Measurements from ENCODE around the gene KLHL5. TPM values are rescaled to one million over a fixed set of nuclear protein-coding genes. Genes with fewer than 3 reads are reported as not detected.

KLHL5 gene
- total and polyA plus RNA-seq, 2 donors (not counting 1 experiment from before 2014, with no cell fraction given), result 22.6 to 90.0 TPM

- CTCF ChIA-PET, result no interaction called here
- peak overlapping the region; percentile 47 for H3K27ac Mint-ChIP-seq
Measured at GRCh38 chr4:39020130-39020529, 41.9 kb upstream of the KLHL5 start.

DNA sequence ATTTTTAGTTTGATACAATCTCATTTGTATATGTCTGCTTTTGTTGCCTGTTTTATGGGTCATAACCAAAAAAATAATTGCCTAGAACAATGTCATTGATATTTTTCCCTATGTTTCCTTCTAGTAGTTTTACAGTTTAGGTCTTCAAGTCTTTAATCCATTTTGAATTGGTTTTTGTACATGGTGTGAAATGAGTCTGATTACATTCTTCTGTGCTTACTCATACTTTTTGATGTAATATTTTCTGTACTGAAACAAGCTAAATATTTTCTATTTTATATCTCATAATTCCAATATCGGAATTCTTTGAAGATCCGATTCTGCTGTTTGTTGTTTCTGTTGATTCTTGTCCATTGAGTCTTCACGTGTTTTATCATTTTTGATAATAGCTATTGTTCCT is 40.4 kb upstream of the KLHL5 start:
- H3K79me2 ChIP-seq (ENCODE audit: control insufficient read depth, insufficient read depth, low read length), result peaks cover 97% of the 10 kb centered on the region

More at GRCh38 chr4:39020130-39020529, 41.9 kb upstream of the KLHL5 start:
- DNase-seq (no peak), ATAC-seq (ENCODE audit: low read depth) (no peak)
- intact Hi-C loops (cut with micrococcal nuclease), result no loop called here
- POLR2A ChIA-PET, result no interaction called here
- peak overlapping the region in 1 of 2 donors; percentile 15 for H3K27ac ChIP-seq (ENCODE audit: low read length in 2 of 2)
- Mint-ChIP-seq H3K4me1 (peaks cover 49% of the 10 kb centered on the region), H3K4me3 (no peak overlapping the region), H3K27me3 (no peaks in the 10 kb centered on the region), H3K9me3 (ENCODE audit: insufficient read depth) (peaks cover 8% of the 10 kb centered on the region)
- no peaks in the 10 kb centered on the region for H3K27me3 ChIP-seq (replicated peaks in 1 of 4; ENCODE audit: control extremely low read depth in 1 of 4, control insufficient read depth in 3 of 4, insufficient read depth in 4 of 4, low read length in 3 of 4)
- H3K79me2 ChIP-seq (ENCODE audit: control insufficient read depth, insufficient read depth, low read length), result peaks cover 93% of the 10 kb centered on the region
- no peak overlapping the region for H3K9ac ChIP-seq (ENCODE audit: low read length)
- H3K36me3 ChIP-seq (replicated peaks in 1 of 2; ENCODE audit: control extremely low read depth in 1 of 2, control insufficient read depth in 1 of 2, extremely low read depth in 1 of 2, insufficient read depth in 2 of 2, low read length in 1 of 2), result peaks cover 6 to 49% of the 10 kb centered on the region in 2 experiments
- peaks cover 7 to 25% (median 15%) of the 10 kb centered on the region in 3 donors for H3K9me3 ChIP-seq (ENCODE audit: control extremely low read depth in 1 of 3, control insufficient read depth in 2 of 3, insufficient read depth in 1 of 3, low read length in 2 of 3)
- TF ChIP-seq CTCF (IDR thresholded peaks at IDR 0.05) (no peak), EZH2 (IDR thresholded peaks at IDR 0.05; ENCODE audit: borderline replicate concordance, insufficient read depth, low read depth, low read length, poor library complexity, severe bottlenecking) (no peak)
- H2AFZ ChIP-seq (ENCODE audit: insufficient read depth, low read depth, low read length, poor library complexity, severe bottlenecking), result no peak overlapping the region
- no CpG with 5 or more reads among the region's 4 CpGs for WGBS (ENCODE audit: insufficient coverage)
- no peak overlapping the region for H3K4me2 ChIP-seq (replicated peaks; ENCODE audit: low read depth, low read length, poor library complexity, severe bottlenecking)
- H4K20me1 ChIP-seq (ENCODE audit: control insufficient read depth, insufficient read depth, low read length, poor library complexity, severe bottlenecking), result peaks cover 6% of the 10 kb centered on the region
- peaks cover 5 to 7% of the 10 kb centered on the region in 2 donors for H3K4me1 ChIP-seq (ENCODE audit: control insufficient read depth in 2 of 2, insufficient read depth in 2 of 2, low read length in 2 of 2)
- no peak overlapping the region for H3K4me3 ChIP-seq (ENCODE audit: control extremely low read depth in 1 of 5, extremely low read depth in 1 of 5, insufficient read depth in 1 of 5, low read depth in 2 of 5, low read length in 4 of 5)

More for the DNA sequence above, 40.4 kb upstream of the KLHL5 start:
- DNase-seq (no peak), ATAC-seq (ENCODE audit: low read depth) (no peak)
- peak overlapping the region in 1 of 2 donors; percentile 28 for H3K27ac ChIP-seq (ENCODE audit: low read length in 2 of 2)
- no peak overlapping the region for H3K4me3 ChIP-seq (ENCODE audit: control extremely low read depth in 1 of 5, extremely low read depth in 1 of 5, insufficient read depth in 1 of 5, low read depth in 2 of 5, low read length in 4 of 5)
- H4K20me1 ChIP-seq (ENCODE audit: control insufficient read depth, insufficient read depth, low read length, poor library complexity, severe bottlenecking), result peaks cover 6% of the 10 kb centered on the region
- Mint-ChIP-seq H3K27me3 (no peaks in the 10 kb centered on the region), H3K4me1 (peaks cover 58% of the 10 kb centered on the region), H3K4me3 (no peak overlapping the region), H3K27ac (peak overlapping the region; percentile 39), H3K9me3 (ENCODE audit: insufficient read depth) (peaks cover 8% of the 10 kb centered on the region)
- POLR2A ChIA-PET, result no interaction called here
- WGBS (ENCODE audit: insufficient coverage), result no CpG with 5 or more reads among the region's 3 CpGs
- no peak overlapping the region for H3K4me2 ChIP-seq (replicated peaks; ENCODE audit: low read depth, low read length, poor library complexity, severe bottlenecking)
- no peak overlapping the region for H3K9ac ChIP-seq (ENCODE audit: low read length)
- no peak overlapping the region for H2AFZ ChIP-seq (ENCODE audit: insufficient read depth, low read depth, low read length, poor library complexity, severe bottlenecking)
- no peaks in the 10 kb centered on the region for H3K27me3 ChIP-seq (replicated peaks in 1 of 4; ENCODE audit: control extremely low read depth in 1 of 4, control insufficient read depth in 3 of 4, insufficient read depth in 4 of 4, low read length in 3 of 4)
- intact Hi-C loops (cut with micrococcal nuclease), result no loop called here
- H3K36me3 ChIP-seq (replicated peaks in 1 of 2; ENCODE audit: control extremely low read depth in 1 of 2, control insufficient read depth in 1 of 2, extremely low read depth in 1 of 2, insufficient read depth in 2 of 2, low read length in 1 of 2), result peaks cover 3 to 40% of the 10 kb centered on the region in 2 experiments
- TF ChIP-seq EZH2 (IDR thresholded peaks at IDR 0.05; ENCODE audit: borderline replicate concordance, insufficient read depth, low read depth, low read length, poor library complexity, severe bottlenecking), result no peak
- TF ChIP-seq CTCF (IDR thresholded peaks at IDR 0.05), result no peak
- H3K4me1 ChIP-seq (ENCODE audit: control insufficient read depth in 2 of 2, insufficient read depth in 2 of 2, low read length in 2 of 2), result peaks cover 13 to 20% of the 10 kb centered on the region in 2 donors
- peaks cover 1 to 14% (median 8%) of the 10 kb centered on the region in 3 donors for H3K9me3 ChIP-seq (ENCODE audit: control extremely low read depth in 1 of 3, control insufficient read depth in 2 of 3, insufficient read depth in 1 of 3, low read length in 2 of 3)
- CTCF ChIA-PET, result interaction anchor here (1.1 kb wide), 1 partner anchor 24 kb away, joined by 4 read pairs; no protein-coding TSS in a partner anchor
